H1 (cell line): ENCODE measurements around the gene PRR16. TPM values are rescaled to one million over a fixed set of nuclear protein-coding genes. Genes with fewer than 3 reads are reported as not detected.

Experiments
- CTCF ChIA-PET: fragments of 300-600 bp; sonication (Branson Sonifier 250); formaldehyde crosslinking; loops from one replicate; lab custom pipeline; 2021; ENCODE audit not compliant: partially characterized antibody; lab: Charles Lee
- POLR2A ChIA-PET: fragments of 300-600 bp; sonication (Branson Sonifier 250); formaldehyde crosslinking; loops from one replicate; lab custom pipeline; 2021; ENCODE audit warnings: inconsistent platforms; ENCODE audit not compliant: partially characterized antibody; lab: Charles Lee
- DNase-seq, 2 experiments: peaks; one replicate each; pipeline versions ENCODE4 v3.0.0 to v3.0.0-alpha.2; 2010 to 2022; ENCODE audit warnings: low spot score in 2 of 2, low read depth in 1 of 2, mixed read lengths in 1 of 2
- FAIRE-seq: peaks from 2 replicates; lab custom pipeline; 2011; peaks lifted over from hg19 to GRCh38; lab: Jason Lieb, UNC
- H2AFZ ChIP-seq: 2 replicates; pipeline ENCODE4 v1.8.1; 2012; ENCODE audit warnings: low read length, inconsistent platforms
- H2AK5ac ChIP-seq: 2 replicates; pipeline ENCODE4 v1.6.1; 2013; ENCODE audit warnings: low read depth, low read length
- H2BK120ac ChIP-seq: replicated peaks from 2 replicates; pipeline ENCODE3; 2013; ENCODE audit warnings: low read depth, low read length, inconsistent platforms
- H2BK12ac ChIP-seq: 2 replicates; pipeline ENCODE4 v1.6.1; 2013; ENCODE audit warnings: low read depth, low read length
- H2BK15ac ChIP-seq: 2 replicates; pipeline ENCODE4 v1.6.1; 2013; ENCODE audit warnings: low read length
- H2BK20ac ChIP-seq: 2 replicates; pipeline ENCODE4 v1.6.1; 2013; ENCODE audit warnings: low read length
- H2BK5ac ChIP-seq: 2 replicates; pipeline ENCODE4 v1.6.1; 2013; ENCODE audit warnings: low read depth, low read length
- H3K14ac ChIP-seq: 2 replicates; pipeline ENCODE4 v1.6.1; 2013; ENCODE audit warnings: inconsistent platforms; ENCODE audit not compliant: insufficient read length
- H3K18ac ChIP-seq: 2 replicates; pipeline ENCODE4 v1.6.1; 2013; ENCODE audit warnings: low read length; ENCODE audit errors: extremely low read depth
- H3K23ac ChIP-seq: 2 replicates; pipeline ENCODE4 v1.6.1; 2013; ENCODE audit warnings: inconsistent platforms; ENCODE audit not compliant: insufficient read length
- H3K23me2 ChIP-seq: 2 replicates; pipeline ENCODE4 v1.6.1; 2013; ENCODE audit warnings: low read depth, low read length
- H3K27ac ChIP-seq: 2 replicates; pipeline ENCODE4 v1.6.1; 2011; ENCODE audit warnings: low read depth, low read length, inconsistent platforms
- H3K27me3 ChIP-seq, 4 experiments: replicated peaks in 1 of 4; 1 replicate in 1 of 4; 2 replicates in 3 of 4; pipeline versions ENCODE4 v1.6.1 to v1.8.1; 2011 to 2013; ENCODE audit warnings: low read length in 3 of 4, mild to moderate bottlenecking in 3 of 4, inconsistent platforms in 2 of 4, mixed read lengths in 2 of 4, moderate library complexity in 1 of 4; ENCODE audit not compliant: control insufficient read depth in 3 of 4, insufficient read depth in 3 of 4; ENCODE audit errors: extremely low read depth in 1 of 4
- H3K36me3 ChIP-seq, 4 experiments: 2 replicates each; pipeline versions ENCODE4 v1.6.1 to v1.8.1; 2011 to 2013; ENCODE audit warnings: mild to moderate bottlenecking in 4 of 4, low read length in 3 of 4, moderate library complexity in 2 of 4, control low read depth in 1 of 4, inconsistent platforms in 1 of 4; ENCODE audit not compliant: insufficient read depth in 4 of 4, control insufficient read depth in 2 of 4
- H3K4ac ChIP-seq: replicated peaks from 2 replicates; pipeline ENCODE3; 2013; ENCODE audit warnings: low read length, low read depth, mixed read lengths, inconsistent platforms; ENCODE audit not compliant: insufficient read length
- H3K4me1 ChIP-seq, 4 experiments: replicated peaks in 1 of 4; 1 replicate in 1 of 4; 2 replicates in 3 of 4; pipeline versions ENCODE4 v1.6.1 to v1.8.1; 2011 to 2013; ENCODE audit warnings: low read length in 3 of 4, inconsistent platforms in 2 of 4, mixed read lengths in 1 of 4; ENCODE audit not compliant: insufficient read depth in 4 of 4, control insufficient read depth in 3 of 4
- H3K4me2 ChIP-seq, 2 experiments: 2 replicates each; pipeline versions ENCODE4 v1.6.1 to v1.8.1; 2011 to 2013; ENCODE audit warnings: low read depth in 2 of 2, low read length in 2 of 2, control low read depth in 1 of 2, inconsistent platforms in 1 of 2, mild to moderate bottlenecking in 1 of 2; ENCODE audit not compliant: insufficient read depth in 1 of 2
- H3K4me3 ChIP-seq, 4 experiments: fragments of 200-600, 300-600 bp in 1 of 4; sonication (generic), shearing (Covaris generic), sonication (Bioruptor Twin) in 1 of 4; 2 replicates each; pipeline versions ENCODE4 v1.5.1 to v1.8.1; 2011 to 2016; ENCODE audit warnings: low read length in 4 of 4, low read depth in 3 of 4, control low read depth in 2 of 4, inconsistent platforms in 2 of 4, mild to moderate bottlenecking in 2 of 4, mixed read lengths in 1 of 4, moderate library complexity in 1 of 4; ENCODE audit not compliant: insufficient read depth in 2 of 4; ENCODE audit errors: extremely low read depth in 1 of 4
- H3K56ac ChIP-seq: replicated peaks from 2 replicates; pipeline ENCODE3; 2013; ENCODE audit warnings: low read depth, mild to moderate bottlenecking, mixed read lengths, low read length, inconsistent platforms; ENCODE audit not compliant: insufficient read length
- H3K79me1 ChIP-seq: 2 replicates; pipeline ENCODE4 v1.6.1; 2013; ENCODE audit warnings: low read depth, low read length, control low read depth
- H3K79me2 ChIP-seq, 2 experiments: 2 replicates each; pipeline versions ENCODE4 v1.6.1 to v1.8.1; 2012 to 2013; ENCODE audit warnings: low read length in 2 of 2, mild to moderate bottlenecking in 2 of 2, inconsistent platforms in 1 of 2; ENCODE audit not compliant: insufficient read depth in 2 of 2, control insufficient read depth in 1 of 2
- H3K9ac ChIP-seq, 4 experiments: replicated peaks in 1 of 4; 1 replicate in 1 of 4; 2 replicates in 3 of 4; pipeline versions ENCODE4 v1.6.1 to v1.8.1; 2011 to 2013; ENCODE audit warnings: low read depth in 3 of 4, low read length in 3 of 4, control low read depth in 2 of 4, mild to moderate bottlenecking in 2 of 4, moderate library complexity in 2 of 4, inconsistent platforms in 1 of 4; ENCODE audit errors: extremely low read depth in 1 of 4
- H3K9me3 ChIP-seq, 2 experiments: 2 replicates each; pipeline versions ENCODE4 v1.6.1 to v1.8.1; 2012 to 2013; ENCODE audit warnings: mild to moderate bottlenecking in 2 of 2, moderate library complexity in 2 of 2, control low read depth in 1 of 2, inconsistent platforms in 1 of 2, low read depth in 1 of 2, low read length in 1 of 2, mixed read lengths in 1 of 2; ENCODE audit not compliant: insufficient read depth in 2 of 2
- H4K20me1 ChIP-seq, 2 experiments: replicated peaks in 1 of 2; 2 replicates each; pipeline versions ENCODE3 to v1.8.1; 2011 to 2013; ENCODE audit warnings: inconsistent platforms in 2 of 2, low read length in 2 of 2, mild to moderate bottlenecking in 1 of 2; ENCODE audit not compliant: insufficient read depth in 2 of 2, control insufficient read depth in 1 of 2
- H4K5ac ChIP-seq: 2 replicates; pipeline ENCODE4 v1.6.1; 2013; ENCODE audit warnings: low read length, low read depth, mixed read lengths, inconsistent platforms; ENCODE audit not compliant: insufficient read length
- H4K8ac ChIP-seq: 2 replicates; pipeline ENCODE4 v1.8.0; 2013; ENCODE audit warnings: mild to moderate bottlenecking, moderate library complexity, low read length, inconsistent platforms; ENCODE audit not compliant: insufficient read depth; ENCODE audit errors: extremely low read depth
- H4K91ac ChIP-seq: replicated peaks from 2 replicates; pipeline ENCODE3; 2013; ENCODE audit warnings: low read length, mixed read lengths, inconsistent platforms; ENCODE audit not compliant: insufficient read length
- EZH2 ChIP-seq: fragments of 200-600 bp; sonication (generic); IDR thresholded peaks from 2 replicates; pipeline ENCODE4 v1.7.1; 2012; ENCODE audit warnings: low read depth, mild to moderate bottlenecking, moderate library complexity, low read length, inconsistent platforms; ENCODE audit not compliant: severe bottlenecking
- WGBS, 2 experiments: shearing (Covaris generic) in 1 of 2; methylation state at CpG; one replicate each; pipeline versions ENCODE4 v1.1.6 to v1.1.7; 2013 to 2015; ENCODE audit warnings: low lambda C conversion rate in 2 of 2, mixed read lengths in 2 of 2, inconsistent platforms in 1 of 2, low coverage in 1 of 2, missing lambda C conversion rate in 1 of 2; ENCODE audit not compliant: insufficient replicate concordance in 2 of 2, insufficient coverage in 1 of 2, insufficient read length in 1 of 2; ENCODE audit errors: extremely low coverage in 1 of 2, missing lambda C conversion rate in 1 of 2; 5-methylcytosine and 5-hydroxymethylcytosine counted together
- polyA plus RNA-seq, 7 experiments: library from polyadenylated mRNA; depleted of rRNA in 3 of 7; stranded (reverse) in 5 of 7; unstranded in 2 of 7; fragments of >200 nt in 5 of 7; fragments of 200-250 nt in 2 of 7; gene quantifications; 1 replicate in 5 of 7; 2 replicates in 1 of 7; 4 replicates in 1 of 7; pipeline versions ENCODE4 v1.2.1 to v1.2.3, GENCODE V29; 2011 to 2013; ENCODE audit warnings: missing spikeins in 2 of 7, mixed read lengths in 2 of 7
- total RNA-seq: library from RNA; stranded (reverse); fragmentation: NEBNext Ultra II Directional; extraction: Animal tissue kit (Norgen Biotek cat#: 25700); gene quantifications from 2 replicates; pipeline ENCODE4 v1.2.1, GENCODE V29; 2021
- TF ChIP-seq, protein P1 (sequence below): IDR thresholded peaks from 2 replicates; pipeline ENCODE4 v1.6.1; 2012; ENCODE audit warnings: inconsistent platforms

The PRR16 gene
- total and polyA plus RNA-seq, 2 of the 8 experiments (the other 6 are each of a cell fraction or from before 2014, with no cell fraction given) = 0.73 to 1.6 TPM

DNA sequence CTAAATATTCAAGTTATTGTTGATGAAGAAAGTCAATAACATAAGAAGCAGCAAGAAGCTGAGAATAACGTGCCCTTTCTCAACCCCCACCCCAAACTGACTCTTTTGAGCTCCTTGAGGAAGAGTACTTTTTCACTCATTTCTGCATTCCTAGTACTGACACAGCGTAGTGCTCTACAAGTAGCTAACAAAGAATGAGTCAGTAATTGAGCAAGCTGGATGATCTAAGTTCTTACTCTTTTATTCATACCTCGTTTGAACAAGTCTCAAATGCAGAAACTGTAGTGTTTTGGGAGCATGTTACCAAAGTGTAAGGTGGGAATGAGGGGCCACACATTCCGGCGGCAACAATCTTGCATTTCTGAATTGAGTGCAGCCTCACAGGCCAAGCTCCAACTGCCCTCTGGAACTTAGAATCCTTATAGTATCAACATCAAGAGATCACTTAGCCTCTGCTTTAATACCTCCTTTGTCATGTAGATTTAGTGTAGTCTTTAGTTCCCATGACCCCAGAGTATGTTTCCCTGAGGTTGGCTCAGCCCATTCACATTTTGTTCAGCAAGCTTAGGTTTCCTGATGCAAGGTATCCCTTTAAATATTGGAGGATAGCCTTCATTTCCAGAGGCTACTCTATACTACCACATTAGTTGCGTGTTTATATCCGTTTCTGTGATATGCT lies 152.0 kb downstream of the PRR16 start:
- WGBS, 2 experiments = 77% methylated on average over 7 of the region's 7 CpGs; no CpG with 5 or more reads in 1 of the 2 experiments
- Histone ChIP-seq H2AFZ (no peak overlapping the region), H3K9ac (no peak overlapping the region)
- TF ChIP-seq, protein P1, sequence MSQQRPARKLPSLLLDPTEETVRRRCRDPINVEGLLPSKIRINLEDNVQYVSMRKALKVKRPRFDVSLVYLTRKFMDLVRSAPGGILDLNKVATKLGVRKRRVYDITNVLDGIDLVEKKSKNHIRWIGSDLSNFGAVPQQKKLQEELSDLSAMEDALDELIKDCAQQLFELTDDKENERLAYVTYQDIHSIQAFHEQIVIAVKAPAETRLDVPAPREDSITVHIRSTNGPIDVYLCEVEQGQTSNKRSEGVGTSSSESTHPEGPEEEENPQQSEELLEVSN = no peak
- no peak for TF ChIP-seq EZH2

More for the DNA sequence above, 152.0 kb downstream of the PRR16 start:
- H2BK12ac ChIP-seq = no peak overlapping the region
- H3K4ac ChIP-seq = no peak overlapping the region
- H3K36me3 ChIP-seq = no peaks in the 10 kb centered on the region
- H3K9me3 ChIP-seq = no peaks in the 10 kb centered on the region
- no peak overlapping the region for H2BK5ac ChIP-seq
- H4K5ac ChIP-seq = no peak overlapping the region
- no peaks in the 10 kb centered on the region for H3K79me1 ChIP-seq
- H4K8ac ChIP-seq = no peak overlapping the region
- no peak overlapping the region for H3K18ac ChIP-seq
- POLR2A ChIA-PET = no interaction called here
- H4K20me1 ChIP-seq = no peaks in the 10 kb centered on the region
- no peaks in the 10 kb centered on the region for H3K79me2 ChIP-seq
- DNase-seq = no peak
- FAIRE-seq = peak; percentile 62
- no peak overlapping the region for H3K27ac ChIP-seq
- no peak overlapping the region for H3K23ac ChIP-seq
- H2AK5ac ChIP-seq = no peak overlapping the region
- no peak overlapping the region for H2BK120ac ChIP-seq
- H3K56ac ChIP-seq = no peak overlapping the region
- H3K27me3 ChIP-seq = no peaks in the 10 kb centered on the region
- H3K4me1 ChIP-seq = peaks cover 0 to 6% (median 3%) of the 10 kb centered on the region in 4 experiments; a peak in 3 of 7 replicates
- no peak overlapping the region for H3K4me3 ChIP-seq
- no peak overlapping the region for H2BK15ac ChIP-seq
- CTCF ChIA-PET = interaction anchor here (0.9 to 1.2 kb wide), 2 partner anchors 17 to 41 kb away, joined by 3 read pairs; no protein-coding TSS in a partner anchor
- no peak overlapping the region for H3K14ac ChIP-seq
- no peak overlapping the region for H2BK20ac ChIP-seq
- H3K4me2 ChIP-seq = no peak overlapping the region
- no peak overlapping the region for H4K91ac ChIP-seq
- no peaks in the 10 kb centered on the region for H3K23me2 ChIP-seq
